K562 (cell line): ENCODE data around the gene RNF217.
"Not testable (repeated sequence)": the region's sequence is repeated elsewhere in the genome, so short reads cannot be mapped to it uniquely, and the experiment has no call there.

Experiments
- EHMT2 ChIP-seq: fragments of 450-650 bp; IDR thresholded peaks from 2 replicates; pipeline ENCODE4 v1.6.1; 2018; ENCODE audit warnings: antibody characterized with exemption
- EZH2 ChIP-seq: IDR thresholded peaks from 2 replicates; pipeline ENCODE4 v1.6.1; 2012; ENCODE audit warnings: low read depth, mild to moderate bottlenecking, inconsistent platforms, low read length, borderline replicate concordance
- HMG20A ChIP-seq: fragments of 450-650 bp; formaldehyde crosslinking; conservative IDR thresholded peaks from 2 replicates; pipeline ENCODE4 v1.4.0; 2020; ENCODE audit warnings: mild to moderate bottlenecking, mixed read lengths
- JUN ChIP-seq, 2 experiments: sonication (generic) in 1 of 2; formaldehyde crosslinking in 1 of 2; IDR thresholded peaks; 2 replicates each; pipeline versions ENCODE4 v1.6.1 to v1.8.0; 2012 to 2022; ENCODE audit warnings: borderline replicate concordance in 2 of 2, mild to moderate bottlenecking in 2 of 2, improper control_type of control experiment in 1 of 2, low read depth in 1 of 2, low read length in 1 of 2, missing genetic modification reagents in 1 of 2
- RNF2 ChIP-seq: sonication (generic); IDR thresholded peaks from 2 replicates; pipeline ENCODE4 v1.6.1; 2016
- SREBF1 ChIP-seq: fragments of 150-350 bp; IDR thresholded peaks from 2 replicates; pipeline ENCODE4 v1.6.1; 2014; ENCODE audit warnings: antibody characterized with exemption, low read depth, low read length, borderline replicate concordance
- ZBTB49 ChIP-seq: sonication (generic); formaldehyde crosslinking; IDR thresholded peaks from 2 replicates; pipeline ENCODE4 v1.8.0; 2022; ENCODE audit warnings: missing genetic modification reagents, mild to moderate bottlenecking, borderline replicate concordance
- TF ChIP-seq, protein P1 (sequence below), 3 experiments: IDR thresholded peaks in 2 of 3; conservative IDR thresholded peaks in 1 of 3; 2 replicates each; pipeline ENCODE4 v1.5.1; 2011 to 2012; ENCODE audit warnings: low read length in 3 of 3, mild to moderate bottlenecking in 3 of 3, control low read depth in 2 of 3, improper control_type of control experiment in 1 of 3, inconsistent platforms in 1 of 3, low read depth in 1 of 3, mixed read lengths in 1 of 3, moderate library complexity in 1 of 3; ENCODE audit not compliant: insufficient read depth in 2 of 3
- TF ChIP-seq, protein P2 (sequence below): IDR thresholded peaks from 2 replicates; pipeline ENCODE4 v1.6.1; 2011; ENCODE audit not compliant: insufficient read length; ENCODE audit errors: extremely low read depth

DNA sequence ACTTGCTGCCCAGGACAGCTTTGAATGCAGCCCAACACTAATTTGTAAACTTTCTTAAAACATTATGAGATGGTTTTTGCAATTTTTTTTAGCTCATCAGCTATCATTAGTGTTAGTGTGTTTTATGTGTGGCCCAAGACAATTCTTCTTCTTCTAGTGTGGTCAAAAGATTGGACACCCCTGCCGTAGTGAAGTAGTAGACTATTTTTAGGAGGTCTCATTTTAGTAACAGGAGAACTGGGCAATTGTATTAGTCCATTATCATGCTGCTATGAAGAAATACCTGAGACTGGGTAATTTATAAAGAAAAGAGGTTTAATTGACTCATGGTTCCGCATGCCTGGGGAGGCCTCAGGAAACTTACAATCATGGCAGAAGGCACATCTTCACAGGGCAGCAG is 112.8 kb downstream of the RNF217 start:
- not testable (repeated sequence) for TF ChIP-seq ZBTB49 (CRISPR knock-in tag); HMG20A; EZH2; JUN (IDR thresholded peaks at IDR 0.05; ENCODE audit: borderline replicate concordance, low read depth, low read length); JUN (CRISPR knock-in tag; IDR thresholded peaks at IDR 0.05; ENCODE audit: borderline replicate concordance); SREBF1; RNF2; EHMT2
- TF ChIP-seq, protein P1, sequence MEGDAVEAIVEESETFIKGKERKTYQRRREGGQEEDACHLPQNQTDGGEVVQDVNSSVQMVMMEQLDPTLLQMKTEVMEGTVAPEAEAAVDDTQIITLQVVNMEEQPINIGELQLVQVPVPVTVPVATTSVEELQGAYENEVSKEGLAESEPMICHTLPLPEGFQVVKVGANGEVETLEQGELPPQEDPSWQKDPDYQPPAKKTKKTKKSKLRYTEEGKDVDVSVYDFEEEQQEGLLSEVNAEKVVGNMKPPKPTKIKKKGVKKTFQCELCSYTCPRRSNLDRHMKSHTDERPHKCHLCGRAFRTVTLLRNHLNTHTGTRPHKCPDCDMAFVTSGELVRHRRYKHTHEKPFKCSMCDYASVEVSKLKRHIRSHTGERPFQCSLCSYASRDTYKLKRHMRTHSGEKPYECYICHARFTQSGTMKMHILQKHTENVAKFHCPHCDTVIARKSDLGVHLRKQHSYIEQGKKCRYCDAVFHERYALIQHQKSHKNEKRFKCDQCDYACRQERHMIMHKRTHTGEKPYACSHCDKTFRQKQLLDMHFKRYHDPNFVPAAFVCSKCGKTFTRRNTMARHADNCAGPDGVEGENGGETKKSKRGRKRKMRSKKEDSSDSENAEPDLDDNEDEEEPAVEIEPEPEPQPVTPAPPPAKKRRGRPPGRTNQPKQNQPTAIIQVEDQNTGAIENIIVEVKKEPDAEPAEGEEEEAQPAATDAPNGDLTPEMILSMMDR (IDR thresholded peaks at IDR 0.05 in 2 of 3, conservative IDR thresholded peaks at IDR 0.05 in 1 of 3; ENCODE audit: insufficient read depth in 2 of 3, low read depth in 1 of 3, low read length in 3 of 3): not testable (repeated sequence)
- TF ChIP-seq, protein P2, sequence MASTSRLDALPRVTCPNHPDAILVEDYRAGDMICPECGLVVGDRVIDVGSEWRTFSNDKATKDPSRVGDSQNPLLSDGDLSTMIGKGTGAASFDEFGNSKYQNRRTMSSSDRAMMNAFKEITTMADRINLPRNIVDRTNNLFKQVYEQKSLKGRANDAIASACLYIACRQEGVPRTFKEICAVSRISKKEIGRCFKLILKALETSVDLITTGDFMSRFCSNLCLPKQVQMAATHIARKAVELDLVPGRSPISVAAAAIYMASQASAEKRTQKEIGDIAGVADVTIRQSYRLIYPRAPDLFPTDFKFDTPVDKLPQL: not testable (repeated sequence)
